Measurements from ENCODE around the gene SPATA9.

Gene SPATA9, protein sequence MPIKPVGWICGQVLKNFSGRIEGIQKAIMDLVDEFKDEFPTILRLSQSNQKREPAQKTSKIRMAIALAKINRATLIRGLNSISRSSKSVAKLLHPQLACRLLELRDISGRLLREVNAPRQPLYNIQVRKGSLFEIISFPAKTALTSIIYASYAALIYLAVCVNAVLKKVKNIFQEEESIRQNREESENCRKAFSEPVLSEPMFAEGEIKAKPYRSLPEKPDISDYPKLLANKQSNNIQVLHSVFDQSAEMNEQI

DNA sequence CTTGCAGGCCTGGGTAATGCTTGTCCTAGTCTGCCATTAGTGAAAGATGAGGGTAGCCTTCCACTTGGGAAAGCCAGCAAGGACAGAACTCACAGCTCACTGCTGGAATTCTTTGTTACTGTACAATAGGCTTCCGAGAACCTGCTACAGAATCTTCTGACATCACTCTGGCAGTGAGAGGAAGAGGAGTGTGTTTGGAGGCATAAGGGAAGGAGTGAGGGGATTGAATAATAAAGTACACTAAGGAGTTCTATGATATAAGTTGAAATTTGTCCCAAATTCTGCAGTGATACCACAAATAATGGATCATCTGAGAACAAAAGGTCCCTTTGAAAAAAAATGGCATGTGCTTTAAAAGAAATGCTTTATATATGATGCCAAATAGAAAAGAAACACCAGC lies at the start of gene SPATA9:
Gene SPATA9, minus strand, starts transcription at position 101 of the 400 bp plus-strand sequence. CDS start 137 bp downstream, outside the sequence.
- DNase-seq: no peak

DNA sequence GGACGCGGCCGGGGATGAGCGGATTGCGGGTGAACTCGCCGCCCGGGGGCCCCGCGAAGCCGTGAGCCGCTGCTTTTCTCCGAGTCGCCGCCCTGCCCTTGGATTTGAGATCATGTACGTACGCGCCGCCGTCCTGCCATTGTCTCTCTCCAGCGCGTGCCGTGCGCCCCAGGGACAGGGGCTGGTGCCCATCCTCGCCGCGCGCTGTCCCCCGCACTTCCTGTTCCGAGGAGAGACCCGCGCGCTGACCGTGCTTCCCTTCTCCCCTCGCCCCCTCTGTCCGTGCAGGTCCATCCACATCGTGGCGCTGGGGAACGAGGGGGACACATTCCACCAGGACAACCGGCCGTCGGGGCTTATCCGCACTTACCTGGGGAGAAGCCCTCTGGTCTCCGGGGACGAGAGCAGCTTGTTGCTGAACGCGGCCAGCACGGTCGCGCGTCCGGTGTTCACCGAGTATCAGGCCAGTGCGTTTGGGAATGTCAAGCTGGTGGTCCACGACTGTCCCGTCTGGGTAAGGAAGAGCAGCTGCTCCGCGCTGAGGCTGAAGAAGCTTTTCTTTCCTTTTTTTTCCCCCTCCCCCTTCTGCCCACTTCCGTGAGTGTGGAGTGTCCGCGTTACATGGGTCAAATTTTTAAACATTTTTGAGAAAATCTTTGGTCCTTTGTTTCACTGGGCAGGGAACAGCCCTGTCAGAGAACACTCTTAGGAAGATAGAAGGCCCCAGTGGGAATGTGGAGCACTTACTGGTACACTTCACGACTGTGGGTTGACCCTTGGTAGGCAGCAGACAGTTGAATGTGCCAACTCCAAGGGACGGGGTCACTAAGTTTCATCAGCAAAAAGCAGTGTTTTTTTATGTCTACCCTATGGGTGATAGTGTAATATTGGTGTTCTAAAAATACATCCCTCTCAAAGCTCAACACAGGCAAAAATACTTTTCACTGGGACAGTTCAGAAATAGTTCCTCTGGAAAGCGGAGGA lies 49.1 kb upstream of the SPATA9 start:
- no peak for DNase-seq

DNA sequence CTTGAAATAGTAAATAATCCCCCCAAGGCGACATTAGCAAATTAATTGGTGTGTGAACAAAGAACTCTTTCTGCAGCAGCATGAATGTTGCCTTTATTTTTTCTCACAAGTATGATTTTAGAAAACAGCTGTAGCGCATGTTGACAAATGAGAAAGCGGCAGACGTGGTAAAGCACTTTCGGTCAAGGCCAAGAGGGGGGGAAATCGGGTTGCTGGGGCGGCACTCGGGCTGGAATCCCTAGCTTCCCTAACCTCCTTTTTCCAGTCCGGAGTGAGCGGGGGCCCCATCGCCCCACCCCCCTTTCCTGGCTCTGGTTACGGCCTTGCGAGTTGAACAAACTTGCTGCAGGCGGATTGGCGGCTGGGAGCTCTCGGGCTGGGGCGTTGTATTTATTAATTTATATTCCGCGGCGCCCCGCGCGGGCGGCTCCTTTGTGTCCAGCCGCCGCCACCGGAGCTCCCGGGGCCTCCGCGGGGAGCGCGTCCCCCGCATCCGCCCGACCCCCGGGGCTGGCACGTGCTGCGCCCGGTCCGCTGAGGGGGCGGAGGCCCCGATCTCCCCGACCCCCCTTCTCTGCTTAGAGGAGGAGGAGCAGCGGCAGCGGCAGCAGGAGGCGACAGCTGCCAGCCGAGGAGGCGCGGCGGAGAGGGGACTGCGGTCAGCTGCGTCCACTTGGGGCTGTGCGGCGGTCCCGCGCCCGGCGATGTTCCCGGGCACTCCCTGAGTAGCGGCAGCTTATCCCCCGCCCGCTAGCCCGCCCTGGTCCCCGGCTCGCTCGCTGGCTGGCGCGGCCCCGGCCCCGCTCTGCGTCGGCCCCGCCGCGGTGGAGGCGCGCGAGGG lies 48.2 kb upstream of the SPATA9 start, which contains the start of gene RHOBTB3:
Gene RHOBTB3, plus strand, starts transcription at position 607 of the 841 bp plus-strand sequence. CDS start 347 bp downstream, outside the sequence.
- peak; percentile 58 for DNase-seq

DNA sequence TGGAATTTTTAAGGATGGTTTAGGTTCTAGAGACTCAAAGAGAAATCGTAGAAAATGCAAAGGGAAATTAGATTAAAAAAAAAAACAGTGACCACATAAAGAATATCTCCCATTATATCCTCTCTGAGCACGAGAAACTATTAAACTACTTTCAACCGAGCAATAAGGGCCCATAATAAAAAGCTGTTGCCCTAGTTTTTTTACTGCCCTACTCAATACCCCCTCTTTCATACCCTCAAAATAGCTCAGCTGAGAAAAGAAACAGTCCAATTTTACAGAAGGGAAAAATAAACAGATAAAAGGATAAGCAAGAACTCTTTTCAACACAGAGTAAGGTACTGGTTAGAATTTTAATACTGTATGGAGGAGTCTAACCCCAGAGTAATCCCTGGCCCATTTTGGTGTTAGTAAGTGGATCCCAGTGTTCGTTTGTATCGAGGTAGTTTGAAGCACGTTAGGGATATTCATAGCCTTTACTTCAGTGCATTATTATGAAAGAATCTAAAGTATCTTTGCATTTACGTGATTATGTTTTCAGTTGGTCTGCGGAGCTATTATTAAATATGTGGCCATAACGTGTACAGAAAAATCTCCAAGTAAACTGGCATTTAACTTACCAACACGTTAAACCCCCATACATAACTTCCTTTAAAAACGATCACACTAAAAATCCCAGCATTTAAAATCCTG lies 47.4 kb upstream of the SPATA9 start:
- DNase-seq: no peak

DNA sequence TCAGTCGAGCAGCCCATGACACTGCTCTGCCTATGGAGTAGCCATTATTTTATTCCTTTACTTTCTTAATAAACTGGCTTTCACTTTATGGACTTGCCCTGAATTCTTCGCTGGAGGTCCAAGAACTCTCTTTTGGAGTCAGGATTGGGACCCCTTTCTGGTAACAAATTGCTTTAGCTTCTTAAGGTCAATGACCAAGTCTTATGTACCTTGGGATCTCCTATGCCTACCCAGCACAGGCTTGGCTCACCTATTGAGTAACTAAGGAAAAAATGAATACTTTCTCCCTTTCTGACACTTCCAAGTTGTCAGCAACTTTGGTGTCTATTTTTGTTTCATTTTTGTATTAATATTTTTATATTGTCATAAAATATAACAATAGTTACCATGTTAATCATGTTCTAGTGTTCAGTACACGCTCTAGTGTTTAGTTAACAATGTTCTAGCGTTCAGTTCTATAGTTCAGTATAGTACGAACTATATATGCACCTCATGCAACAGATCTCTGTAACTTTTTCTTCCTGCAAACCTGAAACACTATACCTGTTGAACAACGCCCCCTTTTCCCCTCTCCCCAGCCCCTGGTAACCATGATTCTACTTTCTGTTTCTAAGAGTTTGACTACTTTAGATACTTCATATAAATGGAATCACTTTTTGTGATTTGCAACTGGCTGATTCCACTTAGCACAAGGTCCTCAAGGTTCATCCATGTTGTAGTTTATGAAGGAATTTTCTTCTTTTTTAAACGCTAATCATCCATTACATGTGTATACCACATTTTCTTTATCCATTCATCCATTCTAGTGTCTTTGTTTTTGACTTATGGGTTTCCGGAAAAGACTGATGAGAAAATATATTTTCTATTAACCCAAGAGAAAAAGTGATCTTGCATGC lies 46.6 kb upstream of the SPATA9 start:
- no peak for DNase-seq

DNA sequence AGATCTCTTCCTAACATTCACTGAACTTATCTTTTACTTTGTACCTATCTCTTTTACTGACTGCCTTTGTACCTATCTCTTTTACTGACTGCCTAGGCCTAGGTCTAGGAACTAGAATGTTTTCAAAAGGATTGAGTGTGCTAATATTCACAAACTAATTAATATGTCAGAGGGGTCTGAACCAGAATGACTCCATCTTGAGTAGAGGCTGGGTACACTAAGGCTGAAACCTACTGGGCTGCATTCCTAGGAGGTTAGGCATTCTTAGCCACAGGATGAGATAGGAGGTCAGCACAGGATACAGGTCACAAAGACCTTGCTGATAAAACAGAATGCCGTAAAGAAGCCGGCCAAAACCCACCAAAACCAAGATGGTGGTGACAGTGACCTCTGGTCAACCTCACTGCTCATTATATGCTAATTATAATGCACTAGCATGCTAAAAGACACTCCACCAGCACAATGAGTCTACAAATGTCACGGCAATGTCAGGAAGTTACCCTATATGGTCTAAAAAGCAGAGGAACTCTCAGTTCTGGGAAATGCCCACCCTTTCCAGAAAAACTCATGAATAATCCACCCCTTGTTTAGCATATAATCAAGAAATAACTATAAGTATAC lies 45.8 kb upstream of the SPATA9 start:
- DNase-seq: no peak

DNA sequence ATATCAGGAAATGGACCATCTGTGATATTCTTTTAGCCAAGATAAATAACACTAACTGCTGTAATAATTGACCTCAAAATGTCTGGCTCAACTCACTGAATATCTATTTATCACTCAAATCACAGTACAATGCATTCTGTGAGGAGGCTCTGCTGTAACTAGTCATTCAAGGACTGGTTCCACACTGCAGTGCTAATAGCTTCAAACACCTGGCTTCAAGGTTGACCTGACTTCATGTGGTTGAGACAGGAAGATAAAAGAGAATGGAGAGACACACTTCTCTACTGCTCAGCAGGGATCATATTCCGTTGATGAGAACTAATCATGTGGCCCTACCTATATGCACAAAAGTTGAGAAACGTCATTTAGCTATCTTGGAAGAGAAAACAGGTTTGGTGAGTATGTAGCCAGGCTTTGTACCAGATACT lies 45.0 kb upstream of the SPATA9 start:
- DNase-seq: no peak

DNA sequence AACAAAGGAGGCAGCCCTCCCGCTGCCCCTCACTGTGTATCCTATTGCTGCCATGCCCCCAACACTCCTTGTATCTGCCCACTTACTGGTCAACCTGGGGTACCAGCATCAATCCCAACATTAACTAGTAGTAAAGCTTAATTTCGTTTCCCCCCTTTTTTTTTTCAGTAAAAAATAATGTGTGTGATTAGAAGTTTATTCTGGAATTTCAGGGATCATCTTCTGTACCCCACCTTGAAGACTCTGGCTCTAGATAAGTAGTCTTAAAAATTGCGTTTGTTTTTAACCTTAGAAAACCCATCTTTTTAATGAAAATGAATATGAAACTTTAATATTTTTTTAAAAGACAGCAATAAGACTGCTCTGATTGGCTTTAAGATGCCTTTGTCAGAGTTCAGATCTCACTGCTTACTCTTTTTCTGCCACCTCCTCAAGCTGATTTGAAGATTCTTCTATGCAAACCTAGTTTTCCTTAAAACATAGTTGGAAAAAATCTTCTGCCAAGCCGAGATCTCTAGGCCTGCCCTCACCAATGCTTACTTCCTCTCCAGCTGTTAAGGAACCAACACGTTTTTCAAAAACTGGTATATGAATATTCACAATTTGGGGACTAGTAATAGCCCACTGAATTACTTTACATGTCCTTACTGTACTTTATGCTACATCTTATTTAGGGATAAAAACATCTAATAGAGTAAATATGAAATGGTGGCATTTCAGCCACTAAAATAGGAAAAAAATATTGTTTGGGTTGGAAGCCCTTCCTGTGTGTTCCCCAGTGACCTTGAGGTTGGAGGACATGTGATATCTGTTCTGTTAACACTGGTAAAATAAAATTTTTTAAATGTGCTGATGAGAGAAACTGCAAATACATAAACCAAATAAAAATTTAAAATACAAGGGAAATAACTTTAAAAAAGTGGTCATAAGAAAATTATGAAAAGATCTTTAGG lies 44.3 kb upstream of the SPATA9 start:
- DNase-seq: no peak

DNA sequence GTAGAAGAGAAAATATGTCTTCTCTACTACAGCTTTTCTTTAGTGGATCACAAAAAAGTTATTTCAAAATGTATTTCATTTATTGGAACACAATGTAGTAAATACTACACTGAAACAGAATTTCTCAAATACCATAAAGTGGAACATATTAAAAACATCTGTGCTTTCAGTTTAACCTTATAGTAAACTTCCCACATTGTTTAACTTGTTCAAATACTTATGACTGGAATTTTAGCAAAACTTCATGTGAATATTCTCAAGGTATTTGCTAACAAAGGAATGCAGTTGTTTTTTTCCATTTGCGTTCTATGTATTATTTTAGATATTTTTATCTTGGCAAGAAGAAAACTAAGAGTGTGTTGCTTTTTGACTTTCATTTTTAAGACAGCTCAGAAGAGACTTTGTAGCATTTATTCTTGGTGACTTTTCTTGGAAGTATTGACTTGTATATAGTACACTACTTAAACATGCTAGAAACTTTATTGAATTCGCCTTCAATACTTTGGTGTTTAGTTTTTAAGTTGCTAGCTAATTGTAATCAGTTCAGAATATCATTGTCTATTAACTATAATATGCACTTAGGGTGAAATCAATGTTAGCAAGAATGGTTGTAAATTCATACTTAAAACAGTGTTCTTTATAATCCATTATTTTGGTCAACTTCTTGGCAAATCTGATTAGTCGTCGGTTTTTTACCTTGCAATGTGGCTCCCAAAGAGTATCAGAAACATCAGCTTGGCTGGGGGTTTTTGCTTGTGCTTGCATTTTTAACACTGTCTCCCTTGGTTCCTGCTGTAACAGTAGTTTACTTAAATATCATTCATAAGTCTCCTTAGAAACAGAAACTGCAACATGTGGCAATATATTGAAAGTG lies 43.4 kb upstream of the SPATA9 start:
- DNase-seq: no peak

DNA sequence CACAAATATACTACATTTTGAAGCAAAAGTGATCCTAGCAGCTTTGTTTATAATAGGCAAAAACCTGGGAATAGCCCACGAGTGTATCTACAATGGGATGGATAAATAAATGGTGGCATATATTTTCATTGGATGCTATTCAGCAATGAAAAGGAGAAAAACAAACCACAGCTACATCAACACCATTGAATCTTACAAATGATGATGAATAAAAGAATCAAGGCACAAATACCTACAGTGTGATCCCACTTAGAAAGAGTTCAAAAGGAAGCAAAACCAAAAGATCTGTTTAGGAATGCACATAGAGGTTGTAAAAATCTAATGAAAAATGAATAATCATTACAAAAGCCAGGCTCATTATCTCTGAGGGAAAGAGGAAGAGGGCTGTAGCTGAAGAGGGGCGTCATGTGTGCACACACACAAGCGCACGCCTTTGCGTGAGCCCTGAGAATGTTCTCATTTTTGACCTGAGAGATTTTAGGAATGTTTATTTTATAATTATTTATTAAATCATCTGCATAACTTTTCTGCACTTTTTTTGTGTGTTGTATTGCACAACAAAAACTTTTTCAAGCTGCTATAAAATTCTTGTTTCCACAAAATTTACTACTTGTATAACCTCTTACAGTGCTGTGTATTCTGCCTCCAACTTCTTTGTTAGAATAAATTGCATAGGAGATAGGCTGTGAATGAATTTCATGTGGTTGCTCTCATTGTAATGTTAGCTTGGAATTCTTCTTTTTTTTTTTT lies 42.5 kb upstream of the SPATA9 start:
- DNase-seq: no peak

DNA sequence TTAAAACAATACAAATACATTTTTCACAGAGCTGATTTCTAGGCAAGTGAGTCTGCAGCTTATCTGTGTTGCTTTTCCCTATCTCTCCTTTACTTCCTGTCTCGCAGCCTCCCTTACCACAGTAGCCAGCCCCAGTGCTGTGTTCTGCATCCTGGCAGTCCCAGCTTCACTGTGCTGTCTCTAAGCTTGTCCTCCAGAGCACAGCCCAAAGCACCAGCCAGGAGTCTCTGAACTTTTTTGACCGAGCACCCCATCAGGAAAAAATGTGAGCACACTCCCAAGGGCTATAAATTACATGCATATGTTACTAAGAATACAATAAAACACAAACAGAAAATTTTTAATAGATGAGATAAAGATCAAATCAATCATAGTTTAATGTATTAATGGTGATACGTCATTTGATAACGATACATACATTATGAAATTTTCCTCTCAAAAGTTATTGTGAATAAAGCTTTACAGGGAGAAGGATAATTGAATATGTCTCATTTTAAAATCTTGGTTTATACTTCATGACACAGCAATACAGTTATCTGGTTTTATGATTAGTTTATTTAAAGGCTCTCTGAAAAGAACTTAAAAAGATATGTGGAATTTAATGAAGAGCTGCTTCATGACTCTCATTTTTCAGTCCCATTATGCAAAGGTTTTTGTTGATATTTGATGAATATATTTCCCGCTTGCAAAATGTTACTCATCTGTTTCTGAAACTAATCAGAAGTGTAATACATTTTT lies 41.0 kb upstream of the SPATA9 start:
- DNase-seq: no peak

DNA sequence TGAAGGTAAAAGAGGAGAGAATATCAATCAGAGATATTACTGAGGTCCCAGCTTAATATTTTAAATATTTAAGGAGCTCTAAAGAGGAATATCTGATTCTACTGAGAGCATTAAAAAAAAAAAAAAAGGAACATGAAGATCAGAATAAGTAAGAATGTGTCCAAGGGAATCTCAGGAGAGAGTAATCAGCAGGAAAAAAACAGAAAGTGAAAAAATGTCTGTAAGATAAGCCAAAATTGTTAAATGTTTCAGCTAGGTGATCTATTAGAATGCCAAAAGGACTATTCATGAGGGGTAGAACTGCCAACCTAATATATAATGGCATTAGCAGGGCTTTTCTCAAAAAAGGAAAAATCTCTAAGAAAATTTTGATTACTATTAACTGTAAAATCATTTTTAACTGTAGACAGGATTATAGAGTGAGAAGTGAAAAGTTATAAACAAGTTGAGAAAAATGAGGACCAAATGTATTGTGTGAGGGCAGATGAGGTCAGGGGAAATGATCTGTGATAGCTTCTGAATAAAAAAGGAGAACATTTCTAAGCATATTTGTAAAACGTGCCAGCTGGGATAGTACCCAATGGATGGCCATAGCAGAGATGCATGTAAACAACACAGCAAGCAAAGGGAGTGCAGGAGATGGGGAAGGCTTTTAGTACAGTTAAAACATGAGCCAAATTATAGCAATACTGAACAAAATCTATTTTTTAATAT lies 38.9 kb upstream of the SPATA9 start:
- DNase-seq: no peak

DNA sequence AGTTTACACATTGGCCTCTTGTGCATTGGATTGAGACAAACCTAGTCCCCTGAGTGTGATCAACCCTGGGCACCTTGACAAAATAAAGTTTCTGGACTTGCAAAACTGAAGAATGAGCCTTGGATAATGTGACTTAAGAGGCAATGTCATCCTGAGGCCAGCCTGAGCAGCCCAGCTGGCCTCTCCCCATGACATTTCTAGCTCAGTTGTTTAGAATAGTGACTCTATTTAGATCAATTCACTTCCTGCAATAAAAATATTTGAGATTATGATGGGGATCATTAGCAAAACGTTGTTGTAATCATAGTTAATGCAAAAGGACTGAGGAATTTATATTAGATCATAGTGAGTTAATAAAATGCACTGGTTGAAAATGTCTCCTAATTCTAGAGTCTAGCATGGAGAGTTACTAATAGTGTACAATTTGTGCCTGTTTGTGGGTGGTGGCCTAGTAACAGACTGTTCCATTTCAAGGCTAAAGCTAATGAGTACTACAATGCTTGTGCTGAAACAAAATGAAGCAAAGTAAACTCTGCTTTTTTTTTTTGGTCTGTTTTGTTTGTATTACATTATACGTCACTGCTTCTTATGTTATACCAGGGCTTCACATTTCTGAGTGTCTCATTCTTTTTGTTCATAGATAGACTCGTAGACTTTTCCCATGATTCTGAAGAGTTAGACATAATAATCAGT lies 37.4 kb upstream of the SPATA9 start:
- no peak for DNase-seq

DNA sequence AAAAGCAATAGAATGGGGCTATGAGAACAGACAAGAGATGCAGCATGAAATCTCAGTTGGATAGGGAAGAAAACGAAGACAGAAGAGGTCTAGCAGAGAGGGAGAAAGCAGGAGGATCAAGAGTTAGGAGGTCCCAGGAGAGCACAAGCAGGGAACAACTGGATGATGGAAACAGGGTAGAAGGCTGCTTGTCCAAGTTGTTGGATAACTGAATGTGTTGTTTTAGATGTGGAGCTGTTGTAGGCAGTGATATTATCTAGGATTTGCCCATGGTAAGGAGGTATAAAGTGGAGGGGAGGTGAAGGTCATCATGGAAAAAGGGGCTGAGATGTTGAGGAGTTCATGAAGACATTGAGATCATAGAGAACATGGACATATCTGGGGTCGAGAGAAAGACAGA lies 35.9 kb upstream of the SPATA9 start:
- DNase-seq: no peak

DNA sequence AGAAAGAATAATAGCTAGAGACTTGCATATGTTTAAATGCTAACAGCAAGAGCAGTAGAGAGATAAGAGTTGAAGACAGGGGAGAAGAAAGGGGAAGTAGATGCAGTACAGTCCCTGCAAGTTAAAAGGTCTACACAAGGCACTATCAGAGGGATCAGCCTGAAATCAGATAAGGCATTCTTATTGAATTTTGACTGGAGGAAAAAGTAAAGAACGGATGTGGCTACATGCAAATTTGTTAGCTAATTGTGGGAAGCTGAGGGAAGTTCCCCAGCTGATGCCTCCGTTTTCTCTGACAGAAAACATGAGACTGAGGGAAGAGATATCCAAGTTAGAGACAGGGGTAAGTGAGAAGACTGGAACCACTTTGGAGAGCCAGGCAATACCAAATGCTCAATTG lies 35.4 kb upstream of the SPATA9 start:
- no peak for DNase-seq

DNA sequence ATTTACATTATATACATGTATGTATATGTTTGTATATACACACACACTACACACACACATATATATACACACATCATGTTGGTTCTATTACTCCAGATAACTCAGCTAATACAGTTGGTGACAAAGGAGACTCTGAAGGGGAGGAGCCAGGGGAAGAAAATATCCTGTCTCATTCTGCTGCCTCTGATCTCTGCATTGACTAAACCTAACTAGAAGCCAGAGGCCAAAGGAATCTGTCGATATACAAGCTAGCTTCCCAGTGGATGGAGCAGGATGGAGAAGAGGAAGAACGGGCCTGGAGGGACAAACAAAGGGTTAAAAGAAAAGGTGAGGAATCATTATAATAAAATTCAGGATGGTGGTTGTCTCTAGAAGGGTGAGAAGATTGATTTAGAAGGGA lies 34.6 kb upstream of the SPATA9 start:
- no peak for DNase-seq
